HT1080 (cell line): Measurements from ENCODE around the gene PYROXD2. TPM values are rescaled to one million over a fixed set of nuclear protein-coding genes. Genes with fewer than 3 reads are reported as not detected.
"Not testable (repeated sequence)": the region's sequence is repeated elsewhere in the genome, so short reads cannot be mapped to it uniquely, and the experiment has no call there.

Experiments used
- DNase-seq: peaks from one replicate; pipeline ENCODE4 v3.0.0-alpha.2; 2015; ENCODE audit warnings: low read depth
- total RNA-seq: library from RNA; depleted of rRNA; stranded (reverse); fragments of >200 nt; shearing (Covaris generic); gene quantifications from 2 replicates; pipeline ENCODE4 v1.2.3, GENCODE V29; 2014

PYROXD2 gene
- total RNA-seq, 1 experiment from 2014 or later = 3.8 TPM

DNA sequence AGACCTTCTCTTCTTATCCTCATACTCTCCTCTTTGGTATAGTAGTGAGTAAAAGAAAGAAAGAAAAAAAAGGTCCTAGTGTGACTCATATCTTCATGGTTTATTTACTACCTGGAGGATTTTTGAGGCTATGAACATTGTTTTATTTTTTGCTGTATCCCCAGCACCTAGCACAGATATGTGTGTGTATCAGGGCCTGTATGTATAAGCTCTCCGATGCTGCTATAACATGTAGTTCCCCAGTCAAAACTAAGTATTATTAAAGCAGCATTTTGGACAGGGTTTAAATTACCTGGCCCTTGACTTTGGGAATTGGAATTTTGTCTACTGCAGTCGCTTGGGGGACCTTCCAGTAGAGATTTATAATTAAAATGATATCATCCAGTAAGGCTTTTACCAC, 46.3 kb downstream of the PYROXD2 start:
- DNase-seq = no peak

GRCh38 chr10:98367604-98368451, 47.2 kb downstream of the PYROXD2 start:
- DNase-seq = no peak

GRCh38 chr10:98366062-98366530, 48.9 kb downstream of the PYROXD2 start:
- no peak for DNase-seq

- DNase-seq = no peak
Observed at GRCh38 chr10:98365406-98366061, 49.4 kb downstream of the PYROXD2 start.

DNA sequence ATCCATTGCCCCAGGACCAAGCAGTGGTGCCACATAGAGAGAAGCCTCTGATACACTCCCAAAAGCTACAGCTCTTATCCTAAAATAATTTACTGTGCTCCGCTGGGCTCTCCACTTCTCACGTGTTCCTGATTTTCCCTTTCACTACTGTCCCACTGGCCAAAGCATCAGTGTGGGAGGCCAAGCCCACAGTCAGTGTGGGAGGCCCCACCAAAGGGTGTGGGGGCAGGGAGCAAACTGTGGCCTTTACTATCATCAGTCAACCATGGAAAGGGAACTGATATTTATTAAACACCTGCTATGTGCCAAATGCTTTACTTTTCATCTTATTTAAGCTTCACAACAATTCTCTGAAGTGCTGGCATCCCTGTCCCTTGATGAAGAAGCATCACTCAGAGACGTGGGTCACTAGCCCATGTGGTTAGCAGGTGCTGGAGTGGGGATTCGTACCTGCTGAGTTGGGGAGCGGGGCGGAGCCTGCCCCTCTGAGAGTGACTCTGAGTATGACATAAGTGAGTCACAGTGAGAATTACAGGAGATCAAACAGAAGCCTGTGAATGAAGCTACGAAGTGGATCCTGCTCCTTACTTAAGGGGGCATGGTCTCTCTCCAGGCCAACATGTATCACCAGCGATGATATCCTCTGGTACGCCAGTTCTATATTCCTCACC, 50.4 kb downstream of the PYROXD2 start:
- no peak for DNase-seq

DNA sequence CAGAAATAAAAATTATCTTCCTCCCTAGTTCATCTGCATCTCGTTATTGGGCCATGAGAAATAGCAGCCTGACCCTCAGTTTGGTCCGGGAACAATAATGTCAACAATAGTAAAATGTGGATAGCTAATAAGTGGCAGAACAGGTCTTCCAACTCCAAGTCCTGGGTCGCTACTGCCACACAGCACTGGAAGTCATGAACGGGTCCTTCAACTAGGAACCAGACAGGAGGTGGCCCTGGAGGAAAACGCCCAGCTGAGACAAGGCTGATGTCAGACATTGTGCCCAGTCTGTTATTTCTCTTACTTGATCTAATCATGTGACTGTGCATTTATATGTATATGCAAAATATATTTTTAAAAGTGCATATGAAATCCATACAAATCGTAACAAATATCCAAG, 51.8 kb downstream of the PYROXD2 start:
- no peak for DNase-seq

DNA sequence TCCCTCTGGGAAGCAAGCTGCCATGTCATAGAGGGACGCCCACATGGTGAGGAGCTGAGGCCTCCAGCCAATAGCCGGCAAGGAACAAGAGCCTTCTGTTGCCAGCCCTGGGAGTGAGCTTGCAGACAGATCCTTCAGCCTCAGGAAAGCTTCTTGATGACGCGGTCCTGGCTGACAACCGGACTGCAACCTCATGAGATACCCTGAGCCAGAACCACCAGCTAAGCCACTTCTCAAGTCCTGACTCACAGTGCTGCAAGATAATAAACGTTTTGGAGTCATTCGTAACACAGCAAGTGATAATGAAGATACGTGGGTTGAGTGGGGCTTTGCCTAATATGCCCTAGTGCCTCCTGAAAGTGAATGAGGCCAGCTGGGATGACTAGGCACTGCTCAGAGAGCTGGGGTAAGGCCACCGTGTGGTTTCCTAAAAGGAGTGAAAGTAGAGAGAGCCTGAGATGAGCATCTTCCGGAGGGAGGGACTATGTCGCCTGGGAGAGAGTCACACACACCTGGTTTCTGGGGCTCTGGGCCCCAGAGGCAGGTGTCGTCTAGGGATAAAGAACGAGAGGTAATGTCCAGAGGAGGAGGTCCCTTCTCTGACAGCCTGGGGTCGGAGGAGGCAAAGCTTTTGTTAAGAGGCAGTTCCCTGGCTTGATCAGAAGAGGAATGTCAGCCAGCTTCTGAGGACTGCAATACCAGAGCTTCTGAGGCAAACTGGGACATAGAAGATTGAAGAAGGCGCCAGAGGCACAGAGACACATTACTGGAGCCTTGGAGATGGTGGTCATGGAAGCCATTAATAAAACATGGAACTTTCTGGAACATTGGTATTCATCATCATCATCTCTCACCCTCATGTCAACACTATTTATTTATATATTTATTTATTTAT, 53.6 kb downstream of the PYROXD2 start:
- DNase-seq = peak; percentile 94

DNA sequence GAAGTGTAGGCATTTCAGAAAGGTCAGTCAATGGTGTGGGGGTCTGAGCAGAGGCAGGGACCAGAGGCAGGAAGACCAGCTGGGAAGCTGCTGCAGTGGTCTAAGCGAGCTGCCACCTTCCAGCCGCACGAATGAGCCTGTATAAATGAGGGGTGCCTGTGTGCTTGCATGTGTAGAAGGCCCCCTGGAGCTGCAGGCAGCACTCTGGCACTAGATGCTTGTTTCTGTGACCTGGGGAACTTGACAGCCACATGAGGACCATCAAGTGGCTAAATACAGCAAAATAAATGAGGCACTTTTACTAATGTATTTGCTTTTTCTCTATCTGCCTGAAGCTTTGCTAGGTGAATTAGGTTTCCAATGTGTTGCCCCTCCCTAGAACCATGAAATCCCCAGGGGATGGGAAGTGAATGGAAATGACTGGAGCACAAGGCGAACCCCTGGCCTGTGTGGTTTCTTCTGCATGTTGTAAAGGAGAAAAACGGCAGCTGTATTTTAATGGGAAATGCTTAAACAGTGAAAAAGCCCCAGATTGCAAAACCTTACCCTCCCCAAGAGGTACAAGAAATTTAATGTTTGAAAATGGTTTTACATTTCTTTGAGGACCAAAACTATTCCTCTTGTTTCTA, 57.7 kb downstream of the PYROXD2 start:
- DNase-seq = no peak

- DNase-seq = no peak
Observed at GRCh38 chr10:98354491-98354890, 60.5 kb downstream of the PYROXD2 start.

GRCh38 chr10:98353170-98353569, 61.8 kb downstream of the PYROXD2 start:
- peak; percentile 27 for DNase-seq

- no peak for DNase-seq
Observed at GRCh38 chr10:98351831-98352402, 63.1 kb downstream of the PYROXD2 start.

DNA sequence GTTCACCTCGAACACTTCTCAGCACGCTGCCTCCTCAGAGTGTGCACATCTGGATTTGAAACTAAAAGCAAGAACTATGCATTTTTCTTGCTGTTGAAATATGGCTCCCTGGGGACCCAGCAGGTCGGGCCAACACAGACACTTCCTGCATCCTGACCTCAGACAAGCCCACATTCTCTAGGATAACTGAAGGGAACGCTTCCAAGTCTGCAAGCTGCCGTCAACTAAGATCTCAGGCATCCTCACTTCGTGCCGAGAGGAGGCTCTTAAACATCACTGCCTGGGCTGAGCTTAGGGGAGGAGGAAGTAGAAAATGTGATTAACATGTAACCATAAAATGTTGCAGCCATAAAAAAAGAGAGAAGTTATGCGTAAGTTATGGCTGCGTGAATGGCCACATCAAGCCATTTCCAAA, 65.5 kb downstream of the PYROXD2 start:
- peak; percentile 60 for DNase-seq

- DNase-seq = no peak
Observed at GRCh38 chr10:98346847-98347246, 68.1 kb downstream of the PYROXD2 start.

- DNase-seq = peak; percentile 58
Observed at GRCh38 chr10:98344589-98345038, 70.4 kb downstream of the PYROXD2 start.

DNA sequence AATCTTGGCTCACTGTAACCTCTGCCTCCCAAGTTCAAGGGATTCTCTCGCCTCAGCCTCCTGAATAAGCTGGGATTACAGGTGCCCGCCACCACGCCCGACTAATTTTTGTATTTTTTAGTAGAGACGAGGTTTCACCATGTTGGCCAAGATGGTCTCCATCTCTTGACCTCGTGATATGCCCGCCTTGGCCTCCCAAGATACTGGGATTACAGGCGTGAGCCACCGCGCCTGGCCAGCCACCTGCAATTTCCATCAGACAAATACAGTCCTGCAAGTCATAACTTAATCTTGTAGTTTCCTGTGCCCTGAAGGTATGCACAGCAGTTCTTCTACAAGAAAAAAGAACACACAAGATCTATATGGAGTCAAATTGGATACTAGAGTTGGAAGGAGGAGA, 73.3 kb downstream of the PYROXD2 start:
- DNase-seq = not testable (repeated sequence)

- DNase-seq = no peak
Observed at GRCh38 chr10:98340940-98341310, 74.1 kb downstream of the PYROXD2 start.

- DNase-seq = peak; percentile 45
Observed at GRCh38 chr10:98340261-98340939, 74.6 kb downstream of the PYROXD2 start.

DNA sequence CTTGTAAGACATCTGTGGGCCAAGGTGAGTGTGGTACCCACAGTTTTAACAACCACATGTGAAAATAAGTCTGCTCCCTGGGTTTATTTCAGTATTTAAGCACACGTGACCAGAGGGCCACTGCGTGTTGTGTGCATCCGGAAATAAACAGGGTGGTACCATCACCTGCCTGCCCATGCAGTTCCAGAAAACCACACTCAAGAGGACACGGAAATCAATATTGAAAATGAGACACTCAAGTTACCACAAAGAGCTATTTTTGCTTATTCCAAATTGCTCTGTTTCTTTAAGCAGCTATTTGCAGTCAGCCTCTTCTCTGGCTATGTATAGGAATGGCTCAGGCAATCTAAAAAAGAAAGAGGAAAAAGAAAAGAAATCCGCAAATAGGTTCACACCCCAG, 75.2 kb downstream of the PYROXD2 start:
- DNase-seq = no peak

DNA sequence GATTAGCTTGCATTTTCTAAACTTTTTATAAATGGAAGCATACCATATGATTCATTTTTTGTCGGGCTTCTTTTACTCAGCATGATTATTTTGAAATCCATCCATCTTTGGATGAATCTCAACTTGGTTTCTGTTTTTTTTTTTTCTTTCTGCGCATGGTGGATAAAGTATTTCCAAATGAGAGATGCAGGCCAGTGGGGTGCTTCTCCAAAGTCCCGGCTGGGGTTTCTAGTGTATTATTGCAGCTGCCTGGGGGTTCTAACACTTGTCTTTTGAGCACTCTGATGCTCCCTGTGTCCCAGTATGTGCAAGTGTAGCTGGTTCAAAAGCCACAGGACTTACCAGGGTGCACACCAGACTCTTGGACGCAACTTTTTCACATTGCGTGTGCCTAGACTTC, 76.1 kb downstream of the PYROXD2 start:
- DNase-seq = no peak

DNA sequence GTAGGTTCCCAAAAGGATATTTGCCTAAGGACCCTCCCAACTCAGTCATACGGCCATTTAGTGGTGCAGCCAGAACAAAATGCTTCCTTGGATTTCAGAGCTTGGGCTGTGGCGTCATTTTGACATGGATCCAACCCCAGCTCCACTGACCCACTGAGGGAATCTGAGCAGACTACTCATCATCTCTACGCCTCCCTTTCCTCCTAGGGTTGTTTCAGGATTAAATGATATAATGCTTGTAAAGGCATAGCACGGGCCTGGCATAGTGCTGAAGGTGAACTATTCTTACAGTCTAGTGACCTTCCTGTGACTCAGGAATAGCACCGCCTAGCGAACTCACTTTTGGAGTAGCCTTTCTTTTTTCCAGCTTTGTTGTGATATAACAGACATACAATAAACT, 76.7 kb downstream of the PYROXD2 start:
- no peak for DNase-seq
